Measurements from ENCODE around the gene IFT43.

DNA sequence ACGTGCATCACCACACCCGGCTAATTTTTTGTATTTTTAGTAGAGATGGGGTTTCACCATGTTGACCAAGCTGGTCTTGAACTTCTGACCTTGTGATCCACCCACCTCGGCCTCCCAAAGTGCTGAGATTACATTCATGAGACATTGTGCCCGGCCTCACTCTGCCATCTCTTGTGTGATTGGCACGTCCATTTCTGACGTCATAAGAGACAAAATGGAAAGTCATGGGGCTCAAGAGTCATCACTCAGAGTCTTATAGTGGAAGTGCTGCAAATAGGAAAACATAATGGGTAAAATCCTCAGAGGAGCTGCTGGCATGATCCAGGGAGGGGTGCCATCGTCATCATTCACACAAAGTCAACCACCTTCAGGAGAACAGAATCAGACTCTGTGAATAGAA is 112.0 kb downstream of the IFT43 start:
- TF ChIP-seq, protein P1, sequence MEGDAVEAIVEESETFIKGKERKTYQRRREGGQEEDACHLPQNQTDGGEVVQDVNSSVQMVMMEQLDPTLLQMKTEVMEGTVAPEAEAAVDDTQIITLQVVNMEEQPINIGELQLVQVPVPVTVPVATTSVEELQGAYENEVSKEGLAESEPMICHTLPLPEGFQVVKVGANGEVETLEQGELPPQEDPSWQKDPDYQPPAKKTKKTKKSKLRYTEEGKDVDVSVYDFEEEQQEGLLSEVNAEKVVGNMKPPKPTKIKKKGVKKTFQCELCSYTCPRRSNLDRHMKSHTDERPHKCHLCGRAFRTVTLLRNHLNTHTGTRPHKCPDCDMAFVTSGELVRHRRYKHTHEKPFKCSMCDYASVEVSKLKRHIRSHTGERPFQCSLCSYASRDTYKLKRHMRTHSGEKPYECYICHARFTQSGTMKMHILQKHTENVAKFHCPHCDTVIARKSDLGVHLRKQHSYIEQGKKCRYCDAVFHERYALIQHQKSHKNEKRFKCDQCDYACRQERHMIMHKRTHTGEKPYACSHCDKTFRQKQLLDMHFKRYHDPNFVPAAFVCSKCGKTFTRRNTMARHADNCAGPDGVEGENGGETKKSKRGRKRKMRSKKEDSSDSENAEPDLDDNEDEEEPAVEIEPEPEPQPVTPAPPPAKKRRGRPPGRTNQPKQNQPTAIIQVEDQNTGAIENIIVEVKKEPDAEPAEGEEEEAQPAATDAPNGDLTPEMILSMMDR (IDR thresholded peaks at IDR 0.05): no peak
- TF ChIP-seq POLR2A (IDR thresholded peaks at IDR 0.05): no peak
